VCaP (cell line): ENCODE results near the gene SLC8A1.

ENCODE experiments used
- H3K27ac ChIP-seq: fragments of 450-650 bp; 2 replicates; pipeline ENCODE4 v1.5.1; 2017
- CTCF ChIP-seq: fragments of 450-650 bp; conservative IDR thresholded peaks from 2 replicates; pipeline ENCODE4 v1.5.1; 2017; ENCODE audit warnings: mild to moderate bottlenecking, moderate library complexity

SLC8A1 gene

DNA sequence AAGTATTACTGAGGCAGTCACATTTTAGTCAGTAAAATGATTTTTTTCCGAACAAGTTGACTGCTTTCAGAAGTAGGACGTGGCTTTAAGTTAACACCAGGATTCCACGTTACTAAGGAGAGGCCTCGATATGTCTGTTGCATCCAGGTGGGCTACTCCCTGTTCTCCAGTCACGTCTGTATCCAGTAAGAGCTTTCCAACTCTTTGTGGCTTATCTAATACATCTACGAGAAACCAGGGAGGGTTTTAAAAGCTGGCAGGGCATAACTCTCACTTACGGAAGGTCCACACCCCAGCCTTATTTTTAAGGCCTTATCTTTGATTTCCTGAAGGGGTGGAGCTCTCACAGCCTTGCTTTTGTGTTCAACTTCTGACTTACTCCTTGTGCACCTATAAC lies 99.2 kb downstream of the SLC8A1 start:
- H3K27ac ChIP-seq: no peak overlapping the region
- TF ChIP-seq CTCF: no peak

GRCh38 chr2:40352041-40352702 lies 99.7 kb downstream of the SLC8A1 start:
- TF ChIP-seq CTCF: no peak
- H3K27ac ChIP-seq: no peak overlapping the region

GRCh38 chr2:40348665-40349064 lies 103.2 kb downstream of the SLC8A1 start:
- TF ChIP-seq CTCF: no peak
- H3K27ac ChIP-seq: no peak overlapping the region

- H3K27ac ChIP-seq: no peak overlapping the region
- TF ChIP-seq CTCF: no peak
Measured at GRCh38 chr2:40348038-40348437, 103.9 kb downstream of the SLC8A1 start.

- H3K27ac ChIP-seq: no peak overlapping the region
Measured at GRCh38 chr2:40346535-40347354, 105.1 kb downstream of the SLC8A1 start.

GRCh38 chr2:40344364-40344763 lies 107.5 kb downstream of the SLC8A1 start:
- TF ChIP-seq CTCF: no peak
- H3K27ac ChIP-seq: no peak overlapping the region

More at GRCh38 chr2:40346535-40347354, 105.1 kb downstream of the SLC8A1 start:
- no peak for TF ChIP-seq CTCF

GRCh38 chr2:40343902-40344301 lies 108.0 kb downstream of the SLC8A1 start:
- H3K27ac ChIP-seq: no peak overlapping the region

More at GRCh38 chr2:40343902-40344301, 108.0 kb downstream of the SLC8A1 start:
- no peak for TF ChIP-seq CTCF
